Measurements from ENCODE around the gene XRRA1.

XRRA1 gene

GRCh38 chr11:74806267-74806666 is 142.6 kb downstream of the XRRA1 start:
- Histone ChIP-seq H3K36me3 (ENCODE audit: control insufficient read depth, insufficient read depth, low read length) (no peaks in the 10 kb centered on the region), H3K4me3 (ENCODE audit: low read length) (no peak overlapping the region), H3K27me3 (ENCODE audit: control insufficient read depth, insufficient read depth, low read length) (no peaks in the 10 kb centered on the region), H3K9ac (ENCODE audit: low read length) (no peak overlapping the region), H3K4me1 (ENCODE audit: control insufficient read depth, insufficient read depth, low read length) (no peaks in the 10 kb centered on the region), H3K27ac (ENCODE audit: low read depth, low read length) (no peak overlapping the region)

GRCh38 chr11:74791333-74792100 is 157.4 kb downstream of the XRRA1 start:
- Histone ChIP-seq H3K27me3 (ENCODE audit: control insufficient read depth, insufficient read depth, low read length) (no peaks in the 10 kb centered on the region), H3K36me3 (ENCODE audit: control insufficient read depth, insufficient read depth, low read length) (peaks cover 13% of the 10 kb centered on the region), H3K4me1 (ENCODE audit: control insufficient read depth, insufficient read depth, low read length) (no peaks in the 10 kb centered on the region), H3K9ac (ENCODE audit: low read length) (no peak overlapping the region), H3K4me3 (ENCODE audit: low read length) (no peak overlapping the region), H3K27ac (ENCODE audit: low read depth, low read length) (no peak overlapping the region)

Measured in rectal smooth muscle tissue (tissue), 1 donor.